Activated gamma-delta T cell treated with Interleukin-2 at 50 U/mL for 16 hours (primary cell): ENCODE results near the gene NOX1.
"Not testable (repeated sequence)": the region's sequence is repeated elsewhere in the genome, so short reads cannot be mapped to it uniquely, and the experiment has no call there.

Experiments used
- DNase-seq: peaks from one replicate; pipeline ENCODE4 v3.0.0-alpha.2; 2020

The NOX1 gene

DNA sequence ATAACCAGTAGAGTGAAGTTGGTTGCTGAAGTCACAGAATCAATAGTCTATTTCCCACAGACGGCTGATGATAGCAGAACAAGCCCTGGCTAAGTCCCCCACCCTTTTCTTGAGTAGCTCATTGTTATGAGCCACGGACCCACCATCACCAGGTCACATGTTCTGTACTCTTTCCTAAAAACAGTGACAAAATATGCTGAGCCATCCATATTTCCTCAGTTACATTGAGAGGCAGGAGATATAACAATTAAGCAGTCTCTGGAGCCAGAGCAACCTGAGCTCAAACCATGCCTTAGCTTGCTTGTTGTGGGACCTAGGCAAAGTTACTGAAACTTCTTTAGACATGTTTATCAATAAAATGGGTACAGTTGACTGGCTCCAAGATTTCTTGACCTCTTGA, 56.8 kb downstream of the NOX1 start:
- no peak for DNase-seq

DNA sequence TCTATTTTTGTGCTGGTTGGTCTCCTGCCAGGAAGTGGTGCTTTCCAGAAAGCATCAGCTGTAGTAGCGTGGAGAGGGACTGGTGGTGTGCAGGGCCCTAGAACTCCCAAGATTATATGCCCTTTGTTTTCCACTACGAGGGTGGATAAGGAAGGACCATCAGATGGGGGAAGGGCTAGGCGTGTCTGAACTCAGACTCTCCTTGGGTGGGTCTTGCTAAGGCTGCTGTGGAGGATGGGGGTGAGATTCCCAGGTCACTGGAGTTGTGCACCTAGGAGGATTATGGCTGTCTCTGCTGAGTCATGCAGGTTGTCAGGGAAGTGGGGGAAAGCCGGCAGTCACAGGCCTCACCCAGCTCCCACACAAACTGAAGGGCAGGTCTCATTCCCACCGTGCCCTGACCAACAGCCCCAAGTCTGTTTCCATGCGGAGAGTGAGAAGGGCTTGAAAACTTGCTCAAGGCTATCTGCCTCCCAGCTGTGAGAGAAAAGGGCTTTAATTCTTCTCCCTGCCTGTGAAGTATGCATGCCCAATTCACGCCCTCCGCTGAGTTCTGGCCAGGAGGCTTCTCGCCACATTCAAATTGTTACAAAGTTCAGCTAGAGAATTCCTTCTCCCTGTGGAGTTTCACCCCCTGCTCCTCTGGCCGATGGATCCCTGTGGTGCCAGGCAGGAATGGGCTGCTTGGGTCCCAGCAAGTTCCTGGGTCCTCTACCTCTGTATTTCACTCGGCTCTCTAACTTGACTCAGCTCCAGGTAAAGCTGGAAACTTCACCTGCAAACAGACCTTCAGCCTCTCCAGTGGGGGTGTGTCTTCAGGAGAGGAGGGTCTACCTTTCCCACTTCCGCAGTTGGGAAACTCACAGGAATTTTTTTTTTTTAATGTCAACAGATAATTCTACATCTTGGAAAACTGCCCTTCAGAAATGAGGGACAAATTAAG, 61.7 kb downstream of the NOX1 start:
- no peak for DNase-seq

DNA sequence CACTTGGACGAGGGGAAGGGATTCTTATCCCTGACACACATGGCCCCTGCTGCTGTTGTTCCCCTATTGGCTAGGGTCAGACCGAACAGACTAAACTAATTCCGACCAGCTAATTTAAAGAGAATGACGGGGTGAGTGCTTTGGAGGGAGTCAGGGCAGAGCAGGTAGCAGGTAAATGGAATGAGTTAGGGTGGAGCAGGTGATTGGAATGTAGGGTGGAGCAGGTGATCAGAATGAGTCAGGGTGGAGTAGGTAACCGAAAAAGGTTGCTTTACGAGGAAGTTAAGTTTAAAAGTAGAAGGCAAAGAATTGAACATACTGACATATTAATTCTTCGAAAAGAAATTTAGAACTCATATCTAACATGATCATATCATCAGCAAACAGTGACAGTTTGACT, 65.9 kb downstream of the NOX1 start:
- not testable (repeated sequence) for DNase-seq

DNA sequence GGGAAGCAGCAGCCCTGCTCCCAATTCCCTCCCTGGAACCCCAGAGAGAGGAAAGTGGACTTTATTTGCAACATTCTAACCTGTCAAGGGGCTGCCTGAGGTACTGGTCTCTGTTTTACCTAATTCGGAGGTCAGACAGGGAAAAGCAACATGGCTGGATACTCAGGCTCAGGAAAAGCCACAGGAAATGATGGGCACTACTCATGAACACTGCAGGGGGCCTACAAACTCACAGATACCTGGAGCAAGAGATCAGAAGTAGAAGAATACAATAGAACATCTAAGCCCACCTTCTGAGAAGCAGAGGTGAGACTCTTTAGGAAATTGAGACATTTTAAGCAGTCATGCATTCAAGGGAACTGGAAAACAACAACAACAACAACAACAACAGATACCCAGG, 69.4 kb downstream of the NOX1 start:
- no peak for DNase-seq

DNA sequence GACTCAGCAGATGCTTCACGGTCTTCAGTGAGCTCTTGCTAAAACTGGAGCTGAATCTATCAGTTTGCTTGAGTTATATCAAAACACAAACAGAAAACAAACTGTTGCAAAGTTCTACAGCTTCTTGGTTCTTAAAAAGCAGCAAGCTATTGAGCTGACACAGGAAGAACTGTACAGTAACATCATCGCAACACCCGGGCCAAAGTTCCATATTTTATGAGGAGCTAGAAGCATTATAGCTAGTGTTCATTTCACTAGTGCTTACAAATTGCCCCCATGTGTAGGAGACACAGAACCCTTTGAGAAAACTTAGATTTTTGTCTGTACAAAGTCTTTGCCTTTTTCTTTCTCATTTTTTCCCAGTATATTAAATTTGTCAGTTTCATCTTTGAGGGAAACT, 71.3 kb downstream of the NOX1 start:
- no peak for DNase-seq

DNA sequence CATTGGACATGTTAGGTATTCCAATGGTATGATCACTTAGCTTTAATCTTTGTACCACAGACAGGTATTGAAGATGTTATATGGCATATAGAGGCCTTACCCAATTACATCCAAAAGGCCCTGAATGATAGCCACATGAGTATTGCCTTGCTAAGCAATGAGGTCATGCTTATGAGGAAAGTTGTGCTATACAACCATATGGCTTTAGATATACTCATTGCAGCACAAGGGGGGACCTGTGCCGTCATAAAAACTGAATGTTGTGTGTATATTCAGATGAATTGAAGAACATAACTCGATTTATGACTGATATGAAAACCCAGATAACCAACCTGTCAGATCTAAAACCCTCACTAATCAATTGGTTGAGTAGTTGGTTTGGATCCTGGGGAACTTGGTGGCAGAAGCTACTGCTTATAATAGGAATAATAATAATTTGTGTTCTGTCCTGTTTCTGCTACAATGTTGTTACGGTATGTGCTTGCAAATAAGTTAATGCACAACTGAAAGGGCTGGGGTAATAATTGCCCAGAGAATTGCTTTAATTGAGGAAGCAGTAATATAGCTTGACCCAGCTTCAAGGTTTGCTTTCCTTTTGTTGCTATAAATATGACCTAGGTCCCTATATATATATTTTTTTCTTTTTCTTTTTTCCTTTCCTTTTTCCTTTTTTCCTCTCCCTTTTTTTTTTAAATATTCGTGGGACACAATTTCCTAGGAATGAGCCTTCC, 75.5 kb downstream of the NOX1 start:
- DNase-seq = no peak

DNA sequence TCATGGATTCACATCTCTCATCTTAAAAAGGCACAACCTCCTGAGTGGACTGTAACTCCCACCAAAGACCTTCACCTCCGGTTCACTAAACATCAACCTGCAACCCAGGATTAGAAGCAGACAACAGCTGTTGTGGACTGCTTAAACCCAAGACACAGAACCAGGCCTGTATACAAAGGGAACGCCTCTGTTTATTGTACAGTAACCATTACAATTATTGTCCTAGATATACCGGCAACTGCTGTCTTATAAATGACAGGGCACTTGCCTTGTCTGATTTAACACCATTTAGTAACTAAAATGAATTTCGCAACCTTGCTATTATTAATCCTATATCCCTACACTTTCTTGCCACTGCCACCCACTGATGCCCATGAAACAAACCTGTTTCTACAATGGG, 76.8 kb downstream of the NOX1 start:
- DNase-seq = no peak

DNA sequence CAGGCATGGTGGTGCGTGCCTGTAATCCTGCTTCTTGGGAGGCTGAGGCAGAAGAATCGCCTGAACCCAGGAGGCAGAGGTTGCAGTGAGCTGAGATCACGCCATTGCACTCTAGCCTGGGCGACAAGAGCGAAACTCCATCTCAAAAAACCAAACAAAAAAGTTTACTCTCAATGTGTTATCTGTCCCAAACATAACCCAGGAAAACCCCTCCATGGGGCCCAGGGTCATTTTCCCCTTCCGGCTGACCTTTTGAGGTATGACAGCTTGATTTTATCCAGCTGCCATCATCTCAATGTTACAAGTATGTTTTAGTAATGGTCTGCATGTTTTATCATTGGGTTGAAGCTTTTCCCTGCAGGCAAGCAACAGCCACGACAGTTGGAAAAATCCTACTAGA, 77.8 kb downstream of the NOX1 start:
- DNase-seq = not testable (repeated sequence)
